ENCODE data around the gene PHOSPHO2.

The PHOSPHO2 gene

GRCh38 chr2:169694113-169694893, at the start of gene PHOSPHO2, which contains the start of gene CFAP210:
Gene PHOSPHO2, plus strand, starts transcription at chr2:169694469. Its CDS starts 6,503 bp downstream, at chr2:169700972.
Gene CFAP210, minus strand, starts transcription at chr2:169694405. Its CDS starts 78 bp downstream, at chr2:169694327.
- DNase-seq (ENCODE audit: low spot score): peak; percentile 98

- DNase-seq (ENCODE audit: low spot score): no peak
Observed at GRCh38 chr2:169647496-169647895, 46.8 kb upstream of the PHOSPHO2 start.

GRCh38 chr2:169649278-169649677, 45.0 kb upstream of the PHOSPHO2 start:
- DNase-seq (ENCODE audit: low spot score): no peak

- DNase-seq (ENCODE audit: low spot score): no peak
Observed at GRCh38 chr2:169653636-169654035, 40.6 kb upstream of the PHOSPHO2 start.

GRCh38 chr2:169656164-169656563, 38.1 kb upstream of the PHOSPHO2 start:
- no peak for DNase-seq (ENCODE audit: low spot score)

GRCh38 chr2:169658877-169659276, 35.4 kb upstream of the PHOSPHO2 start:
- DNase-seq (ENCODE audit: low spot score): no peak

GRCh38 chr2:169659320-169659719, 34.9 kb upstream of the PHOSPHO2 start:
- no peak for DNase-seq (ENCODE audit: low spot score)

GRCh38 chr2:169661265-169661664, 33.0 kb upstream of the PHOSPHO2 start:
- DNase-seq (ENCODE audit: low spot score): no peak

- no peak for DNase-seq (ENCODE audit: low spot score)
Observed at GRCh38 chr2:169662744-169663143, 31.5 kb upstream of the PHOSPHO2 start.

GRCh38 chr2:169663247-169663646, 31.0 kb upstream of the PHOSPHO2 start:
- no peak for DNase-seq (ENCODE audit: low spot score)

- DNase-seq (ENCODE audit: low spot score): peak; percentile 16
Observed at GRCh38 chr2:169664600-169664977, 29.7 kb upstream of the PHOSPHO2 start.

- DNase-seq (ENCODE audit: low spot score): no peak
Observed at GRCh38 chr2:169664978-169665930, 29.0 kb upstream of the PHOSPHO2 start.

- DNase-seq (ENCODE audit: low spot score): no peak
Observed at GRCh38 chr2:169667583-169667982, 26.7 kb upstream of the PHOSPHO2 start.

GRCh38 chr2:169670215-169670651, 24.0 kb upstream of the PHOSPHO2 start:
- no peak for DNase-seq (ENCODE audit: low spot score)

GRCh38 chr2:169670937-169671336, 23.3 kb upstream of the PHOSPHO2 start:
- DNase-seq (ENCODE audit: low spot score): no peak

- no peak for DNase-seq (ENCODE audit: low spot score)
Observed at GRCh38 chr2:169672406-169672805, 21.9 kb upstream of the PHOSPHO2 start.

- DNase-seq (ENCODE audit: low spot score): no peak
Observed at GRCh38 chr2:169673106-169673505, 21.2 kb upstream of the PHOSPHO2 start.

GRCh38 chr2:169673921-169674320, 20.3 kb upstream of the PHOSPHO2 start:
- no peak for DNase-seq (ENCODE audit: low spot score)

- DNase-seq (ENCODE audit: low spot score): no peak
Observed at GRCh38 chr2:169676357-169676756, 17.9 kb upstream of the PHOSPHO2 start.

GRCh38 chr2:169676850-169677249, 17.4 kb upstream of the PHOSPHO2 start:
- DNase-seq (ENCODE audit: low spot score): no peak

GRCh38 chr2:169683054-169683424, 11.2 kb upstream of the PHOSPHO2 start:
- no peak for DNase-seq (ENCODE audit: low spot score)

- DNase-seq (ENCODE audit: low spot score): no peak
Observed at GRCh38 chr2:169683425-169684134, 10.7 kb upstream of the PHOSPHO2 start.
